ENCODE measurements around the gene CCDC112. TPM values are rescaled to one million over a fixed set of nuclear protein-coding genes. Genes with fewer than 3 reads are reported as not detected.
A peak's percentile ranks its signal among the peaks of the same experiment; 100 is the strongest.

CCDC112 gene
- total and polyA plus RNA-seq, 2 of the 13 experiments (the other 11 are each of a cell fraction or from before 2014, with no cell fraction given) = 1.1 to 2.8 TPM

GRCh38 chr5:115262321-115263077 lies 34.0 kb downstream of the CCDC112 start, which contains the start of gene PGGT1B (continued):
- peak; percentile 76 to 88; a peak in 3 of 4 replicates for TF ChIP-seq HMGXB4 (CRISPR knock-in tag; IDR thresholded peaks at IDR 0.05; ENCODE audit: borderline replicate concordance in 1 of 2, low read depth in 1 of 2)
- TF ChIP-seq ZSCAN22 (CRISPR knock-in tag; IDR thresholded peaks at IDR 0.05) = no peak
- TF ChIP-seq HMGXB3 (CRISPR knock-in tag; IDR thresholded peaks at IDR 0.05; ENCODE audit: borderline replicate concordance) = 0 out of 2 replicates have a peak, but pooled peaks have one; percentile 69
- TF ChIP-seq SMAD9 (CRISPR knock-in tag; IDR thresholded peaks at IDR 0.05) = no peak
- TF ChIP-seq ZNF24 (IDR thresholded peaks at IDR 0.05) = no peak
- TF ChIP-seq TIGD3 (CRISPR knock-in tag; IDR thresholded peaks at IDR 0.05; ENCODE audit: borderline replicate concordance) = no peak
- TF ChIP-seq ZNF160 (CRISPR knock-in tag; IDR thresholded peaks at IDR 0.05) = peak; percentile 41; the same call in 1 of the 2 replicates
- peak; percentile 61; the same call in 1 of the 2 replicates for TF ChIP-seq TFDP1 (CRISPR knock-in tag; IDR thresholded peaks at IDR 0.05; ENCODE audit: borderline replicate concordance)
- TF ChIP-seq ZNF577 (CRISPR knock-in tag; IDR thresholded peaks at IDR 0.05; ENCODE audit: borderline replicate concordance, low read depth) = no peak
- no peak for TF ChIP-seq RORA (CRISPR knock-in tag; IDR thresholded peaks at IDR 0.05)
- TF ChIP-seq ZNF460 (CRISPR knock-in tag; IDR thresholded peaks at IDR 0.05; ENCODE audit: borderline replicate concordance) = no peak
- TF ChIP-seq PTBP1 (IDR thresholded peaks at IDR 0.05; ENCODE audit: low read depth, low read length, poor library complexity, severe bottlenecking) = no peak
- no peak for TF ChIP-seq NR2F2 (IDR thresholded peaks at IDR 0.05; ENCODE audit: borderline replicate concordance, low read depth)
